SK-N-SH treated with all-trans-retinoic acid at 6 μM for 48 hours (cell line): ENCODE data around the gene TPRX2.
"Not testable (repeated sequence)": the region's sequence is repeated elsewhere in the genome, so short reads cannot be mapped to it uniquely, and the experiment has no call there.

Experiments
- ATAC-seq: fragments of 200-7000 bp; cut with Tn5 transposase; 3 replicates; pipeline ENCODE4 v1.9.1; 2020; ENCODE audit warnings: mild to moderate bottlenecking, moderate library complexity
- ARNTL ChIP-seq: fragments of 450-650 bp; formaldehyde crosslinking; IDR thresholded peaks from 2 replicates; pipeline ENCODE4 v1.5.0; 2020; ENCODE audit warnings: low read depth, mild to moderate bottlenecking, moderate library complexity, borderline replicate concordance
- BACH2 ChIP-seq: fragments of 250-450 bp; sonication (Bioruptor Pico); IDR thresholded peaks from 2 replicates; pipeline ENCODE4 v1.9.0; 2021; ENCODE audit warnings: mild to moderate bottlenecking, borderline replicate concordance
- CREB5 ChIP-seq: fragments of 250-450 bp; sonication (Bioruptor Pico); IDR thresholded peaks from 2 replicates; pipeline ENCODE4 v1.5.1; 2020; ENCODE audit warnings: low read depth, mild to moderate bottlenecking, moderate library complexity
- CSDC2 ChIP-seq: fragments of 250-450 bp; sonication (Bioruptor Pico); IDR thresholded peaks from 2 replicates; pipeline ENCODE4 v1.5.0; 2020; ENCODE audit warnings: mild to moderate bottlenecking, moderate library complexity
- CSRNP3 ChIP-seq: fragments of 250-450 bp; sonication (Bioruptor Pico); IDR thresholded peaks from 2 replicates; pipeline ENCODE4 v1.5.1; 2021; ENCODE audit warnings: mild to moderate bottlenecking, moderate library complexity
- ESRRG ChIP-seq: fragments of 250-450 bp; sonication (Bioruptor Pico); IDR thresholded peaks from 2 replicates; pipeline ENCODE4 v1.6.1; 2021; ENCODE audit warnings: mild to moderate bottlenecking
- GLIS3 ChIP-seq: fragments of 250-450 bp; sonication (Bioruptor Pico); IDR thresholded peaks from 2 replicates; pipeline ENCODE4 v1.5.0; 2020; ENCODE audit warnings: mild to moderate bottlenecking, moderate library complexity
- ISL1 ChIP-seq: fragments of 250-450 bp; sonication (Bioruptor Pico); IDR thresholded peaks from 2 replicates; pipeline ENCODE4 v2.1.2; 2022; ENCODE audit warnings: mild to moderate bottlenecking, moderate library complexity
- OSR1 ChIP-seq: fragments of 250-450 bp; sonication (Bioruptor Pico); IDR thresholded peaks from 2 replicates; pipeline ENCODE4 v1.8.0; 2022; ENCODE audit warnings: moderate library complexity, mild to moderate bottlenecking, inconsistent platforms
- PATZ1 ChIP-seq: fragments of 250-450 bp; sonication (Bioruptor Pico); IDR thresholded peaks from 2 replicates; pipeline ENCODE4 v1.8.0; 2020; ENCODE audit warnings: mild to moderate bottlenecking, moderate library complexity, borderline replicate concordance
- POU6F1 ChIP-seq: fragments of 250-450 bp; sonication (Bioruptor Pico); IDR thresholded peaks from 2 replicates; pipeline ENCODE4 v1.8.0; 2021; ENCODE audit warnings: low read depth, mild to moderate bottlenecking, moderate library complexity, borderline replicate concordance
- PPARA ChIP-seq: fragments of 250-450 bp; sonication (Bioruptor Pico); IDR thresholded peaks from 2 replicates; pipeline ENCODE4 v1.5.0; 2020; ENCODE audit warnings: mild to moderate bottlenecking, borderline replicate concordance
- RARB ChIP-seq: fragments of 250-450 bp; sonication (Bioruptor Pico); IDR thresholded peaks from 2 replicates; pipeline ENCODE4 v1.8.0; 2021; ENCODE audit warnings: mild to moderate bottlenecking, moderate library complexity
- SNAI2 ChIP-seq: fragments of 250-450 bp; sonication (Bioruptor Pico); IDR thresholded peaks from 2 replicates; pipeline ENCODE4 v1.5.0; 2020; ENCODE audit warnings: mild to moderate bottlenecking, moderate library complexity
- TCF4 ChIP-seq: fragments of 250-450 bp; sonication (Bioruptor Pico); IDR thresholded peaks from 2 replicates; pipeline ENCODE4 v1.8.0; 2021; ENCODE audit warnings: mild to moderate bottlenecking, moderate library complexity, borderline replicate concordance
- TOX ChIP-seq: fragments of 250-450 bp; sonication (Bioruptor Pico); IDR thresholded peaks from 2 replicates; pipeline ENCODE4 v1.8.0; 2021; ENCODE audit warnings: mild to moderate bottlenecking, moderate library complexity, borderline replicate concordance
- ZC3H10 ChIP-seq: fragments of 250-450 bp; sonication (Bioruptor Pico); IDR thresholded peaks from 2 replicates; pipeline ENCODE4 v1.5.1; 2021; ENCODE audit warnings: mild to moderate bottlenecking, moderate library complexity
- ZFP3 ChIP-seq: fragments of 250-450 bp; sonication (Bioruptor Pico); IDR thresholded peaks from 2 replicates; pipeline ENCODE4 v1.5.0; 2020; ENCODE audit warnings: mild to moderate bottlenecking, moderate library complexity
- ZFP30 ChIP-seq: fragments of 450-650 bp; formaldehyde crosslinking; IDR thresholded peaks from 2 replicates; pipeline ENCODE4 v1.5.0; 2022; ENCODE audit warnings: mild to moderate bottlenecking, moderate library complexity
- ZNF565 ChIP-seq: fragments of 450-650 bp; formaldehyde crosslinking; conservative IDR thresholded peaks from 2 replicates; pipeline ENCODE4 v1.5.0; 2020; ENCODE audit warnings: low read depth, mild to moderate bottlenecking, moderate library complexity
- ZNF70 ChIP-seq: fragments of 450-650 bp; formaldehyde crosslinking; IDR thresholded peaks from 2 replicates; pipeline ENCODE4 v1.5.0; 2020; ENCODE audit warnings: mild to moderate bottlenecking, moderate library complexity
- ZNF8 ChIP-seq: fragments of 450-650 bp; formaldehyde crosslinking; IDR thresholded peaks from 2 replicates; pipeline ENCODE4 v1.5.0; 2020; ENCODE audit warnings: mild to moderate bottlenecking, moderate library complexity

The TPRX2 gene

GRCh38 chr19:47865166-47865565 lies 6.1 kb downstream of the TPRX2 start:
- no peak for TF ChIP-seq GLIS3
- TF ChIP-seq PPARA = no peak
- TF ChIP-seq CREB5 = no peak
- TF ChIP-seq TOX (CRISPR knock-in tag) = no peak
- TF ChIP-seq ZNF8 = no peak
- TF ChIP-seq ARNTL (CRISPR knock-in tag) = no peak
- TF ChIP-seq SNAI2 (CRISPR knock-in tag) = no peak
- TF ChIP-seq RARB (CRISPR knock-in tag) = no peak
- ATAC-seq = no peak

- TF ChIP-seq ISL1 (CRISPR knock-in tag) (no peak), ZFP3 (CRISPR knock-in tag) (no peak), CREB5 (no peak), TCF4 (CRISPR knock-in tag) (no peak), ARNTL (CRISPR knock-in tag) (no peak), ZNF565 (CRISPR knock-in tag) (no peak), RARB (CRISPR knock-in tag) (no peak), ESRRG (CRISPR knock-in tag) (no peak), SNAI2 (CRISPR knock-in tag) (no peak), TOX (CRISPR knock-in tag) (no peak), PPARA (no peak), CSDC2 (CRISPR knock-in tag) (no peak), OSR1 (no peak), PATZ1 (CRISPR knock-in tag) (no peak), ZFP30 (no peak)
- ATAC-seq = no peak
Measured at GRCh38 chr19:47878906-47879305, 19.9 kb downstream of the TPRX2 start.

- not testable (repeated sequence) for ATAC-seq
Measured at GRCh38 chr19:47879385-47879784, 20.4 kb downstream of the TPRX2 start.

GRCh38 chr19:47881757-47882156 lies 22.7 kb downstream of the TPRX2 start:
- ATAC-seq = no peak

GRCh38 chr19:47882890-47883289 lies 23.9 kb downstream of the TPRX2 start:
- no peak for TF ChIP-seq BACH2
- TF ChIP-seq ZC3H10 = no peak
- TF ChIP-seq PPARA = no peak
- no peak for TF ChIP-seq ZNF70 (CRISPR knock-in tag)
- no peak for TF ChIP-seq POU6F1 (CRISPR knock-in tag)
- no peak for TF ChIP-seq CREB5
- no peak for TF ChIP-seq ZFP3 (CRISPR knock-in tag)
- TF ChIP-seq CSRNP3 (CRISPR knock-in tag) = no peak
- no peak for TF ChIP-seq GLIS3
- no peak for TF ChIP-seq RARB (CRISPR knock-in tag)
- no peak for ATAC-seq

More at GRCh38 chr19:47881757-47882156, 22.7 kb downstream of the TPRX2 start:
- TF ChIP-seq SNAI2 (CRISPR knock-in tag) (no peak), RARB (CRISPR knock-in tag) (no peak), GLIS3 (no peak), ZNF565 (CRISPR knock-in tag) (no peak), ARNTL (CRISPR knock-in tag) (no peak), ZFP30 (no peak), ZNF8 (no peak), OSR1 (no peak), BACH2 (no peak), TOX (CRISPR knock-in tag) (no peak), TCF4 (CRISPR knock-in tag) (no peak), ZNF70 (CRISPR knock-in tag) (no peak)
- TF ChIP-seq, all 23 proteins: peak for 0
